NCI-H1048 (cell line): ENCODE measurements around the gene TAF6.

Experiments
- DNase-seq: peaks from one replicate; lab custom pipeline; 2025; lab: John Stamatoyannopoulos, UW

TAF6 gene

GRCh38 chr7:100119072-100119969 lies at the start of gene TAF6, which contains the start of gene CNPY4:
Gene TAF6 (minus strand): TSS chr7:100119358. CDS start chr7:100114209, 5,149 bp downstream.
Gene CNPY4 (plus strand): TSS chr7:100119634. CDS start chr7:100119745, 111 bp downstream.
- peak; percentile 90 for DNase-seq

GRCh38 chr7:100167912-100168323 lies 48.8 kb upstream of the TAF6 start:
- no peak for DNase-seq

GRCh38 chr7:100166970-100167911 lies 48.1 kb upstream of the TAF6 start:
- DNase-seq = no peak

- DNase-seq = no peak
Observed at GRCh38 chr7:100166317-100166940, 47.3 kb upstream of the TAF6 start.

- no peak for DNase-seq
Observed at GRCh38 chr7:100163871-100164270, 44.7 kb upstream of the TAF6 start.

GRCh38 chr7:100163006-100163531 lies 43.9 kb upstream of the TAF6 start:
- no peak for DNase-seq

- DNase-seq = no peak
Observed at GRCh38 chr7:100160067-100160466, 40.9 kb upstream of the TAF6 start.

- DNase-seq = no peak
Observed at GRCh38 chr7:100159099-100159623, 40.0 kb upstream of the TAF6 start.

GRCh38 chr7:100158229-100159098 lies 39.3 kb upstream of the TAF6 start, which contains the start of gene TRAPPC14:
Gene TRAPPC14 (minus strand): TSS chr7:100158723. CDS start chr7:100158499, 224 bp downstream.
- DNase-seq = peak; percentile 31

GRCh38 chr7:100157334-100158228 lies 38.4 kb upstream of the TAF6 start:
- DNase-seq = no peak

- DNase-seq = no peak
Observed at GRCh38 chr7:100157069-100157333, 37.8 kb upstream of the TAF6 start.

- DNase-seq = no peak
Observed at GRCh38 chr7:100156331-100157068, 37.3 kb upstream of the TAF6 start.

- no peak for DNase-seq
Observed at GRCh38 chr7:100155553-100156317, 36.6 kb upstream of the TAF6 start.

- no peak for DNase-seq
Observed at GRCh38 chr7:100154651-100155491, 35.7 kb upstream of the TAF6 start.

GRCh38 chr7:100153708-100154535 lies 34.8 kb upstream of the TAF6 start:
- no peak for DNase-seq

GRCh38 chr7:100152937-100153666 lies 33.9 kb upstream of the TAF6 start:
- DNase-seq = no peak
